ACC112 (cell line): ENCODE data around the gene PROCA1.
A peak's percentile ranks its signal among the peaks of the same experiment; 100 is the strongest.

Experiments
- H2AFZ ChIP-seq: fragments of 200-600 bp; sonication (generic); one replicate; pipeline ENCODE4 v1.6.0; 2017; ENCODE audit warnings: antibody characterized with exemption, low read length; ENCODE audit not compliant: unreplicated experiment
- H3K27ac ChIP-seq: fragments of 200-600 bp; sonication (generic); 2 replicates; pipeline ENCODE4 v1.5.1; 2014; ENCODE audit warnings: low read depth, mild to moderate bottlenecking, antibody characterized with exemption, low read length, moderate library complexity
- H3K27me3 ChIP-seq: fragments of 200-600 bp; sonication (generic); 2 replicates; pipeline ENCODE4 v1.6.1; 2014; ENCODE audit warnings: mild to moderate bottlenecking, antibody characterized with exemption, low read length, moderate library complexity, mixed read lengths; ENCODE audit not compliant: insufficient read depth
- H3K36me3 ChIP-seq: fragments of 200-600 bp; sonication (generic); 2 replicates; pipeline ENCODE4 v1.6.1; 2016; ENCODE audit warnings: mild to moderate bottlenecking, antibody characterized with exemption, low read length, moderate library complexity, mixed read lengths; ENCODE audit not compliant: insufficient read depth
- H3K4me1 ChIP-seq: fragments of 200-600 bp; sonication (generic); one replicate; pipeline ENCODE4 v1.6.1; 2016; ENCODE audit warnings: low read length, mixed read lengths; ENCODE audit not compliant: insufficient read depth, unreplicated experiment, control insufficient read depth
- H3K4me3 ChIP-seq: fragments of 200-600 bp; sonication (generic); 2 replicates; pipeline ENCODE4 v1.5.1; 2014; ENCODE audit warnings: mild to moderate bottlenecking, low read depth, low read length
- H3K79me2 ChIP-seq: fragments of 200-600 bp; sonication (generic); one replicate; pipeline ENCODE4 v1.6.0; 2016; ENCODE audit warnings: low read length; ENCODE audit not compliant: control insufficient read depth, unreplicated experiment, insufficient read depth

PROCA1 gene

GRCh38 chr17:28734712-28735241 is 23.1 kb upstream of the PROCA1 start:
- Histone ChIP-seq H3K27ac (no peak overlapping the region), H2AFZ (no peak overlapping the region), H3K4me1 (no peaks in the 10 kb centered on the region)

GRCh38 chr17:28733346-28733745 is 21.7 kb upstream of the PROCA1 start:
- Histone ChIP-seq H3K4me3 (no peak overlapping the region), H3K4me1 (no peaks in the 10 kb centered on the region), H3K36me3 (no peaks in the 10 kb centered on the region), H3K27ac (no peak overlapping the region), H2AFZ (no peak overlapping the region), H3K79me2 (no peaks in the 10 kb centered on the region), H3K27me3 (no peaks in the 10 kb centered on the region)

More at GRCh38 chr17:28734712-28735241, 23.1 kb upstream of the PROCA1 start:
- Histone ChIP-seq H3K36me3 (no peaks in the 10 kb centered on the region), H3K27me3 (no peaks in the 10 kb centered on the region), H3K79me2 (no peaks in the 10 kb centered on the region), H3K4me3 (no peak overlapping the region)

GRCh38 chr17:28729950-28730330 is 18.3 kb upstream of the PROCA1 start:
- H2AFZ ChIP-seq, result no peak overlapping the region
- no peaks in the 10 kb centered on the region for H3K27me3 ChIP-seq
- H3K36me3 ChIP-seq, result no peaks in the 10 kb centered on the region
- H3K4me3 ChIP-seq, result no peak overlapping the region
- no peak overlapping the region for H3K27ac ChIP-seq
- H3K4me1 ChIP-seq, result peaks cover 4% of the 10 kb centered on the region
- no peaks in the 10 kb centered on the region for H3K79me2 ChIP-seq

- Histone ChIP-seq H3K79me2 (no peaks in the 10 kb centered on the region), H3K27ac (peak within 1 kb of the TSS; percentile 92), H3K27me3 (no peaks in the 10 kb centered on the region), H3K4me1 (peaks cover 16% of the 10 kb centered on the region), H3K36me3 (0 out of 2 replicates have a peak, but pooled peaks cover under 1% of the 10 kb centered on the region), H3K4me3 (peak within 1 kb of the TSS; percentile 89), H2AFZ (peak within 1 kb of the TSS; percentile 51)
These were observed 16.9 kb upstream of the PROCA1 start, which contains the start of gene NEK8 for GRCh38 chr17:28728364-28729200. NEK8 (plus strand) TSS chr17:28728788; CDS start chr17:28728814, 26 bp downstream.

- peaks cover 23% of the 10 kb centered on the region for H3K4me1 ChIP-seq
- H3K27me3 ChIP-seq, result no peaks in the 10 kb centered on the region
These were observed 15.2 kb upstream of the PROCA1 start for GRCh38 chr17:28726627-28727491.

GRCh38 chr17:28726226-28726626 is 14.5 kb upstream of the PROCA1 start, which contains the start of gene TLCD1:
TLCD1 (minus strand) TSS chr17:28726233; CDS start chr17:28726097, 136 bp downstream.
- Histone ChIP-seq H2AFZ (peak within 1 kb of the TSS; percentile 48), H3K4me1 (peaks cover 23% of the 10 kb centered on the region), H3K27me3 (no peaks in the 10 kb centered on the region), H3K36me3 (peaks cover 21% of the 10 kb centered on the region), H3K79me2 (peaks cover 22% of the 10 kb centered on the region), H3K4me3 (peak within 1 kb of the TSS; percentile 89), H3K27ac (peak within 1 kb of the TSS; percentile 92)

More at GRCh38 chr17:28726627-28727491, 15.2 kb upstream of the PROCA1 start:
- peak overlapping the region; percentile 44 for H2AFZ ChIP-seq
- peak overlapping the region; percentile 92 for H3K27ac ChIP-seq
- H3K36me3 ChIP-seq, result peaks cover 15% of the 10 kb centered on the region
- H3K4me3 ChIP-seq, result peak overlapping the region; percentile 89
- H3K79me2 ChIP-seq, result peaks cover 16% of the 10 kb centered on the region

GRCh38 chr17:28725660-28726225 is 14.1 kb upstream of the PROCA1 start:
- Histone ChIP-seq H3K79me2 (peaks cover 27% of the 10 kb centered on the region), H3K4me3 (peak overlapping the region; percentile 85), H3K27me3 (no peaks in the 10 kb centered on the region), H2AFZ (peak overlapping the region; percentile 48), H3K4me1 (peaks cover 23% of the 10 kb centered on the region), H3K27ac (peak overlapping the region; percentile 69), H3K36me3 (peaks cover 26% of the 10 kb centered on the region)

GRCh38 chr17:28725166-28725659 is 13.5 kb upstream of the PROCA1 start:
- peaks cover 27% of the 10 kb centered on the region for H3K36me3 ChIP-seq

GRCh38 chr17:28724500-28725165 is 12.9 kb upstream of the PROCA1 start:
- H3K36me3 ChIP-seq, result peaks cover 27% of the 10 kb centered on the region
- H3K79me2 ChIP-seq, result peaks cover 36% of the 10 kb centered on the region
- peaks cover 23% of the 10 kb centered on the region for H3K4me1 ChIP-seq
- H3K27me3 ChIP-seq, result no peaks in the 10 kb centered on the region
- peak overlapping the region; percentile 85 for H3K4me3 ChIP-seq
- H2AFZ ChIP-seq, result no peak overlapping the region
- peak overlapping the region; percentile 69 for H3K27ac ChIP-seq

More at GRCh38 chr17:28725166-28725659, 13.5 kb upstream of the PROCA1 start:
- Histone ChIP-seq H3K27me3 (no peaks in the 10 kb centered on the region), H3K4me3 (peak overlapping the region; percentile 85), H3K4me1 (peaks cover 23% of the 10 kb centered on the region), H2AFZ (no peak overlapping the region), H3K79me2 (peaks cover 32% of the 10 kb centered on the region), H3K27ac (peak overlapping the region; percentile 69)
